K562 (cell line): Measurements from ENCODE around the gene COA4. TPM values are rescaled to one million over a fixed set of nuclear protein-coding genes. Genes with fewer than 3 reads are reported as not detected.

ENCODE experiments used
- ATAC-seq: fragments of 200-7000 bp; cut with Tn5 transposase; 3 replicates; pipeline ENCODE4 v1.9.1; 2020; ENCODE audit warnings: moderate library complexity
- BruUV-seq: library from RNA; stranded (reverse); fragments of 400-500 nt; replicated peaks from 2 replicates; lab custom pipeline; 2021; lab: Mats Ljungman, UMichigan
- CTCF ChIA-PET: fragments of 300-600 bp; formaldehyde crosslinking; extraction: SDS; loops from one replicate; lab custom pipeline; 2021; ENCODE audit warnings: low intra/inter-chr PET ratio; lab: Yijun Ruan, JAX
- POLR2A ChIA-PET: fragments of 300-600, 350-650 bp; sonication (Branson Sonifier 250); formaldehyde crosslinking; extraction: SDS; loops from one replicate; lab custom pipeline; 2021; ENCODE audit warnings: antibody characterized with exemption, inconsistent platforms; lab: Yijun Ruan, JAX
- DNase-seq, 4 experiments: peaks; one replicate each; pipeline versions ENCODE4 v3.0.0 to v3.0.0-alpha.2; 2011 to 2018; ENCODE audit warnings: low spot score in 3 of 4, mixed read lengths in 3 of 4; ENCODE audit errors: extremely low read depth in 1 of 4
- FAIRE-seq: peaks from 2 replicates; lab custom pipeline; 2011; peaks lifted over from hg19 to GRCh38; lab: Jason Lieb, UNC
- H2AFZ ChIP-seq: 2 replicates; pipeline ENCODE4 v1.6.0; 2011; ENCODE audit warnings: low read depth, low read length, control low read depth, inconsistent platforms
- H3K27ac ChIP-seq: fragments of 200-600 bp; 3 replicates; pipeline ENCODE4 v1.8.0; 2011; ENCODE audit warnings: low read depth, mild to moderate bottlenecking, control low read depth, inconsistent platforms, low read length, moderate library complexity, mixed read lengths; ENCODE audit errors: extremely low read depth
- H3K27me3 ChIP-seq, 2 experiments: fragments of 300-600 bp in 1 of 2; 2 replicates in 1 of 2; 3 replicates in 1 of 2; pipeline versions ENCODE4 v1.6.0 to v1.8.0; 2011; ENCODE audit warnings: inconsistent platforms in 2 of 2, low read length in 2 of 2, mild to moderate bottlenecking in 1 of 2, mixed read lengths in 1 of 2, moderate library complexity in 1 of 2; ENCODE audit not compliant: control insufficient read depth in 2 of 2, insufficient read depth in 2 of 2
- H3K36me3 ChIP-seq: fragments of 300-600 bp; 3 replicates; pipeline ENCODE4 v1.8.0; 2011; ENCODE audit warnings: mild to moderate bottlenecking, low read length, inconsistent platforms; ENCODE audit not compliant: control insufficient read depth, insufficient read depth
- H3K4me1 ChIP-seq, 2 experiments: fragments of 200-600 bp in 1 of 2; replicated peaks in 1 of 2; 2 replicates in 1 of 2; 3 replicates in 1 of 2; pipeline versions ENCODE4 v1.5.1 to v1.8.0; 2011; ENCODE audit warnings: inconsistent platforms in 2 of 2, low read length in 2 of 2, mild to moderate bottlenecking in 1 of 2, mixed read lengths in 1 of 2, moderate library complexity in 1 of 2; ENCODE audit not compliant: control insufficient read depth in 2 of 2, insufficient read depth in 2 of 2
- H3K4me2 ChIP-seq: 2 replicates; pipeline ENCODE4 v1.6.1; 2011; ENCODE audit warnings: low read length, control low read depth, inconsistent platforms, mixed read lengths; ENCODE audit not compliant: insufficient read depth
- H3K4me3 ChIP-seq: fragments of 200-600 bp; sonication (generic), shearing (Covaris generic); 2 replicates; pipeline ENCODE4 v1.5.1; 2016; ENCODE audit warnings: control low read depth, inconsistent platforms
- H3K79me2 ChIP-seq: fragments of 200-600 bp; 3 replicates; pipeline ENCODE4 v1.8.0; 2011; ENCODE audit warnings: low read length, inconsistent platforms; ENCODE audit not compliant: control insufficient read depth, insufficient read depth
- H3K9ac ChIP-seq, 2 experiments: 2 replicates each; pipeline versions ENCODE4 v1.6.0 to v1.6.1; 2011; ENCODE audit warnings: low read depth in 2 of 2, low read length in 2 of 2, control low read depth in 1 of 2, inconsistent platforms in 1 of 2, mild to moderate bottlenecking in 1 of 2, mixed read lengths in 1 of 2; ENCODE audit not compliant: insufficient read depth in 1 of 2
- H3K9me1 ChIP-seq: one replicate; pipeline ENCODE4 v1.6.0; 2011; ENCODE audit warnings: inconsistent platforms, mild to moderate bottlenecking, low read length, moderate library complexity; ENCODE audit not compliant: control insufficient read depth, insufficient read depth
- H3K9me3 ChIP-seq: replicated peaks from 2 replicates; pipeline ENCODE4 v1.5.1; 2011; ENCODE audit warnings: low read depth, low read length, inconsistent platforms; ENCODE audit not compliant: control insufficient read depth, insufficient read depth
- H4K20me1 ChIP-seq: replicated peaks from 2 replicates; pipeline ENCODE4 v1.6.1; 2011; ENCODE audit warnings: low read length, inconsistent platforms, mixed read lengths; ENCODE audit not compliant: control insufficient read depth, insufficient read depth
- MAFK ChIP-seq: IDR thresholded peaks from 2 replicates; pipeline ENCODE4 v1.6.1; 2011; ENCODE audit warnings: low read length, improper control_type of control experiment
- MYC ChIP-seq, 2 experiments: fragments of 250-450 bp in 1 of 2; sonication (Bioruptor Pico) in 1 of 2; IDR thresholded peaks; 2 replicates each; pipeline versions ENCODE4 v1.5.1 to v1.6.1; 2012 to 2021; ENCODE audit warnings: low read depth in 2 of 2, borderline replicate concordance in 1 of 2, improper control_type of control experiment in 1 of 2, low read length in 1 of 2, mild to moderate bottlenecking in 1 of 2, moderate library complexity in 1 of 2
- PREB ChIP-seq: sonication (generic); formaldehyde crosslinking; IDR thresholded peaks from 2 replicates; pipeline ENCODE4 v1.8.1; 2023; ENCODE audit warnings: mild to moderate bottlenecking, missing genetic modification reagents
- RAD51 ChIP-seq: fragments of 450-650 bp; IDR thresholded peaks from 2 replicates; pipeline ENCODE4 v1.7.1; 2016; ENCODE audit warnings: low read depth, mild to moderate bottlenecking, borderline replicate concordance
- RBBP5 ChIP-seq: fragments of 200-600 bp; sonication (generic); IDR thresholded peaks from 2 replicates; pipeline ENCODE4 v1.6.1; 2012; ENCODE audit warnings: borderline replicate concordance, mild to moderate bottlenecking, low read length, control low read depth, inconsistent platforms; ENCODE audit not compliant: insufficient read depth, poor library complexity, severe bottlenecking
- TOE1 ChIP-seq, 2 experiments: fragments of 450-650 bp in 1 of 2; sonication (generic) in 1 of 2; formaldehyde crosslinking in 1 of 2; IDR thresholded peaks; 2 replicates each; pipeline versions ENCODE4 v1.7.1 to v1.8.0; 2016 to 2022; ENCODE audit warnings: borderline replicate concordance in 2 of 2, mild to moderate bottlenecking in 2 of 2, antibody characterized with exemption in 1 of 2, inconsistent platforms in 1 of 2, low read depth in 1 of 2, missing genetic modification reagents in 1 of 2, moderate library complexity in 1 of 2
- ZNF23 ChIP-seq: fragments of 250-450 bp; sonication (Bioruptor Pico); IDR thresholded peaks from 2 replicates; pipeline ENCODE4 v1.4.0; 2020; ENCODE audit warnings: mild to moderate bottlenecking
- ZNF79 ChIP-seq: fragments of 250-450 bp; sonication (Bioruptor Pico); IDR thresholded peaks from 2 replicates; pipeline ENCODE4 v1.4.0; 2020; ENCODE audit warnings: low read depth, mild to moderate bottlenecking, moderate library complexity
- WGBS: fragments of 100-300 bp; shearing (Covaris generic); methylation state at CpG from one replicate; pipeline ENCODE4 v1.1.6; 2016; ENCODE audit warnings: low coverage, mixed read lengths; ENCODE audit not compliant: insufficient coverage; ENCODE audit errors: missing lambda C conversion rate; 5-methylcytosine and 5-hydroxymethylcytosine counted together
- in situ Hi-C: fragments of 300-500 bp; cut with MboI; formaldehyde crosslinking; loops from 4 replicates; pipeline ENCODE4 v1.15.0; 2018; ENCODE audit warnings: inconsistent platforms, mixed read lengths
- intact Hi-C: fragments of 100-400 bp; cut with micrococcal nuclease; formaldehyde crosslinking; loops from 2 replicates; pipeline ENCODE4 v1.14.2; 2022
- polyA plus RNA-seq, 8 experiments: library from polyadenylated mRNA; depleted of rRNA in 4 of 8; stranded (reverse) in 5 of 8; unstranded in 3 of 8; fragments of >200 nt; fragmentation: Nextera tagmentation in 2 of 8; fragmentation: Illumina TruSeq in 1 of 8; extraction: Ambion mirVana in 2 of 8; extraction: Trizol in 1 of 8; gene quantifications; 2 replicates each; pipeline versions ENCODE4 v1.2.1 to v1.2.3, GENCODE V29; 2011 to 2014; ENCODE audit warnings: inconsistent platforms in 1 of 8, missing spikeins in 1 of 8
- total RNA-seq, 7 experiments: library from RNA; depleted of rRNA in 6 of 7; stranded (reverse); fragments of >200 nt in 6 of 7; fragmentation: Illumina TruSeq in 2 of 7; extraction: Trizol in 2 of 7; gene quantifications; 2 replicates each; pipeline versions ENCODE4 v1.2.1 to v1.2.3, GENCODE V29; 2011 to 2021; ENCODE audit warnings: low replicate concordance in 1 of 7
- TF ChIP-seq, protein P1 (sequence below), 2 experiments: IDR thresholded peaks; 2 replicates each; pipeline ENCODE4 v1.6.1; 2012; ENCODE audit warnings: improper control_type of control experiment in 2 of 2, low read depth in 2 of 2, low read length in 2 of 2, borderline replicate concordance in 1 of 2

Gene COA4
- total and polyA plus RNA-seq, 9 of the 15 experiments (the other 6 are each of a cell fraction or from before 2014, with no cell fraction given), result 108 to 255 (median 152) TPM

- intact Hi-C loops (no loop called here), in situ Hi-C loops (no loop called here)
- DNase-seq (peak in 1 of 4 experiments; percentile 20), FAIRE-seq (no peak), ATAC-seq (no peak)
- BruUV-seq, result no TSS peak
- Histone ChIP-seq H2AFZ (no peak overlapping the region), H3K79me2 (no peaks in the 10 kb centered on the region), H3K36me3 (peaks cover 61% of the 10 kb centered on the region), H3K27me3 (no peaks in the 10 kb centered on the region), H3K9me1 (no peaks in the 10 kb centered on the region), H3K27ac (no peak overlapping the region), H3K9me3 (no peaks in the 10 kb centered on the region), H3K9ac (no peak overlapping the region), H3K4me1 (peaks cover 0 to 3% of the 10 kb centered on the region in 2 experiments; a peak in 3 of 5 replicates), H3K4me3 (no peak overlapping the region), H3K4me2 (no peak overlapping the region), H4K20me1 (no peaks in the 10 kb centered on the region)
- ChIA-PET POLR2A (no interaction called here), CTCF (no interaction called here)
- 77% methylated on average over 1 of the region's 1 CpG for WGBS
- TF ChIP-seq PREB (no peak), ZNF23 (CRISPR knock-in tag) (no peak), ZNF79 (CRISPR knock-in tag) (no peak), MAFK (no peak), MYC (IDR thresholded peaks at IDR 0.05; ENCODE audit: low read depth, low read length) (no peak), MYC (CRISPR knock-in tag; IDR thresholded peaks at IDR 0.05; ENCODE audit: borderline replicate concordance, low read depth) (no peak), RBBP5 (no peak), TOE1 (IDR thresholded peaks at IDR 0.05; ENCODE audit: borderline replicate concordance) (no peak), TOE1 (CRISPR knock-in tag; IDR thresholded peaks at IDR 0.05; ENCODE audit: borderline replicate concordance, low read depth) (no peak), RAD51 (no peak)
- TF ChIP-seq, protein P1, sequence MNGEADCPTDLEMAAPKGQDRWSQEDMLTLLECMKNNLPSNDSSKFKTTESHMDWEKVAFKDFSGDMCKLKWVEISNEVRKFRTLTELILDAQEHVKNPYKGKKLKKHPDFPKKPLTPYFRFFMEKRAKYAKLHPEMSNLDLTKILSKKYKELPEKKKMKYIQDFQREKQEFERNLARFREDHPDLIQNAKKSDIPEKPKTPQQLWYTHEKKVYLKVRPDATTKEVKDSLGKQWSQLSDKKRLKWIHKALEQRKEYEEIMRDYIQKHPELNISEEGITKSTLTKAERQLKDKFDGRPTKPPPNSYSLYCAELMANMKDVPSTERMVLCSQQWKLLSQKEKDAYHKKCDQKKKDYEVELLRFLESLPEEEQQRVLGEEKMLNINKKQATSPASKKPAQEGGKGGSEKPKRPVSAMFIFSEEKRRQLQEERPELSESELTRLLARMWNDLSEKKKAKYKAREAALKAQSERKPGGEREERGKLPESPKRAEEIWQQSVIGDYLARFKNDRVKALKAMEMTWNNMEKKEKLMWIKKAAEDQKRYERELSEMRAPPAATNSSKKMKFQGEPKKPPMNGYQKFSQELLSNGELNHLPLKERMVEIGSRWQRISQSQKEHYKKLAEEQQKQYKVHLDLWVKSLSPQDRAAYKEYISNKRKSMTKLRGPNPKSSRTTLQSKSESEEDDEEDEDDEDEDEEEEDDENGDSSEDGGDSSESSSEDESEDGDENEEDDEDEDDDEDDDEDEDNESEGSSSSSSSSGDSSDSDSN (IDR thresholded peaks at IDR 0.05; ENCODE audit: borderline replicate concordance in 1 of 2, low read depth in 2 of 2, low read length in 2 of 2), result no peak
Observed at GRCh38 chr11:73916435-73916834, 39.8 kb upstream of the COA4 start.
